HEK293 (cell line): Measurements from ENCODE around the gene SF1.

ENCODE experiments used
- BCL11A ChIP-seq: fragments of 450-650 bp; formaldehyde crosslinking; IDR thresholded peaks from 2 replicates; pipeline ENCODE4 v1.5.1; 2016; ENCODE audit warnings: low read depth, missing biosample characterization, missing genetic modification characterization
- BCL11B ChIP-seq: fragments of 450-650 bp; formaldehyde crosslinking; IDR thresholded peaks from 2 replicates; pipeline ENCODE4 v1.5.1; 2016; ENCODE audit warnings: low read depth, missing biosample characterization, missing genetic modification characterization
- GLIS1 ChIP-seq: fragments of 450-650 bp; formaldehyde crosslinking; IDR thresholded peaks from 2 replicates; pipeline ENCODE4 v1.5.1; 2016; ENCODE audit warnings: missing biosample characterization, missing genetic modification characterization
- HOXD13 ChIP-seq: sonication (generic); formaldehyde crosslinking; IDR thresholded peaks from 2 replicates; pipeline ENCODE4 v1.8.0; 2022; ENCODE audit warnings: missing genetic modification reagents, borderline replicate concordance
- INSM2 ChIP-seq: fragments of 450-650 bp; formaldehyde crosslinking; IDR thresholded peaks from 2 replicates; pipeline ENCODE4 v1.5.1; 2016; ENCODE audit warnings: missing biosample characterization, missing genetic modification characterization
- KLF1 ChIP-seq: fragments of 450-650 bp; formaldehyde crosslinking; IDR thresholded peaks from 2 replicates; pipeline ENCODE4 v1.5.1; 2016; ENCODE audit warnings: missing biosample characterization, missing genetic modification characterization
- KLF17 ChIP-seq: fragments of 450-650 bp; formaldehyde crosslinking; IDR thresholded peaks from 2 replicates; pipeline ENCODE4 v1.5.1; 2016; ENCODE audit warnings: missing biosample characterization, missing genetic modification characterization
- KLF8 ChIP-seq: fragments of 450-650 bp; formaldehyde crosslinking; IDR thresholded peaks from 2 replicates; pipeline ENCODE4 v1.5.1; 2016; ENCODE audit warnings: missing biosample characterization, missing genetic modification characterization
- OSR2 ChIP-seq: fragments of 450-650 bp; formaldehyde crosslinking; IDR thresholded peaks from 2 replicates; pipeline ENCODE4 v1.5.1; 2016; ENCODE audit warnings: missing biosample characterization, missing genetic modification characterization
- PRDM1 ChIP-seq: fragments of 450-650 bp; formaldehyde crosslinking; IDR thresholded peaks from 2 replicates; pipeline ENCODE4; 2016; ENCODE audit warnings: missing biosample characterization, missing genetic modification characterization
- PRDM10 ChIP-seq: fragments of 450-650 bp; formaldehyde crosslinking; IDR thresholded peaks from 2 replicates; pipeline ENCODE4 v1.5.1; 2016; ENCODE audit warnings: missing biosample characterization, missing genetic modification characterization
- SCRT2 ChIP-seq: fragments of 450-650 bp; formaldehyde crosslinking; IDR thresholded peaks from 2 replicates; pipeline ENCODE4 v1.5.1; 2016; ENCODE audit warnings: missing biosample characterization, missing genetic modification characterization
- SP3 ChIP-seq: fragments of 450-650 bp; formaldehyde crosslinking; IDR thresholded peaks from 2 replicates; pipeline ENCODE4 v1.5.1; 2016; ENCODE audit warnings: missing biosample characterization, missing genetic modification characterization
- TRIM28 ChIP-seq: IDR thresholded peaks from 2 replicates; pipeline ENCODE4 v1.6.1; 2011; ENCODE audit warnings: low read length, control low read depth, borderline replicate concordance
- WT1 ChIP-seq: fragments of 450-650 bp; formaldehyde crosslinking; IDR thresholded peaks from 2 replicates; pipeline ENCODE4 v1.5.1; 2016; ENCODE audit warnings: missing biosample characterization, missing genetic modification characterization
- ZEB2 ChIP-seq: fragments of 450-650 bp; formaldehyde crosslinking; IDR thresholded peaks from 2 replicates; pipeline ENCODE4 v1.5.1; 2016; ENCODE audit warnings: missing biosample characterization, missing genetic modification characterization
- ZFP69B ChIP-seq: fragments of 450-650 bp; formaldehyde crosslinking; IDR thresholded peaks from 2 replicates; pipeline ENCODE4 v1.5.1; 2016; ENCODE audit warnings: missing biosample characterization, missing genetic modification characterization
- ZNF133 ChIP-seq: fragments of 450-650 bp; formaldehyde crosslinking; IDR thresholded peaks from 2 replicates; pipeline ENCODE4 v1.5.1; 2016; ENCODE audit warnings: missing biosample characterization, missing genetic modification characterization
- ZNF138 ChIP-seq: fragments of 450-650 bp; formaldehyde crosslinking; IDR thresholded peaks from 2 replicates; pipeline ENCODE4 v1.5.1; 2016; ENCODE audit warnings: missing biosample characterization, missing genetic modification characterization, borderline replicate concordance
- ZNF202 ChIP-seq: fragments of 450-650 bp; formaldehyde crosslinking; IDR thresholded peaks from 2 replicates; pipeline ENCODE4 v1.5.1; 2016; ENCODE audit warnings: missing biosample characterization, missing genetic modification characterization, borderline replicate concordance
- ZNF302 ChIP-seq: fragments of 450-650 bp; formaldehyde crosslinking; IDR thresholded peaks from 2 replicates; pipeline ENCODE4 v1.5.1; 2016; ENCODE audit warnings: missing biosample characterization, missing genetic modification characterization, low read depth
- ZNF366 ChIP-seq: fragments of 450-650 bp; formaldehyde crosslinking; conservative IDR thresholded peaks from 2 replicates; pipeline ENCODE4 v1.5.1; 2016; ENCODE audit warnings: missing biosample characterization, missing genetic modification characterization
- ZNF398 ChIP-seq: fragments of 450-650 bp; formaldehyde crosslinking; IDR thresholded peaks from 2 replicates; pipeline ENCODE4 v1.5.1; 2017; ENCODE audit warnings: missing biosample characterization, missing genetic modification characterization
- ZNF423 ChIP-seq: fragments of 450-650 bp; formaldehyde crosslinking; IDR thresholded peaks from 2 replicates; pipeline ENCODE4 v1.5.1; 2016; ENCODE audit warnings: missing biosample characterization, missing genetic modification characterization
- ZNF555 ChIP-seq: fragments of 450-650 bp; formaldehyde crosslinking; conservative IDR thresholded peaks from 2 replicates; pipeline ENCODE4 v1.5.1; 2017; ENCODE audit warnings: missing biosample characterization, mild to moderate bottlenecking, missing genetic modification characterization, inconsistent platforms
- ZNF560 ChIP-seq: fragments of 450-650 bp; formaldehyde crosslinking; IDR thresholded peaks from 2 replicates; pipeline ENCODE4 v1.5.1; 2017; ENCODE audit warnings: missing biosample characterization, missing genetic modification characterization, borderline replicate concordance
- ZNF561 ChIP-seq: fragments of 450-650 bp; IDR thresholded peaks from 2 replicates; pipeline ENCODE4 v1.5.1; 2018; ENCODE audit warnings: missing biosample characterization, missing genetic modification characterization, borderline replicate concordance
- ZNF623 ChIP-seq: fragments of 450-650 bp; formaldehyde crosslinking; IDR thresholded peaks from 2 replicates; pipeline ENCODE4 v1.5.1; 2016; ENCODE audit warnings: missing biosample characterization, missing genetic modification characterization
- ZNF660 ChIP-seq: fragments of 450-650 bp; IDR thresholded peaks from 2 replicates; pipeline ENCODE4 v1.5.1; 2018; ENCODE audit warnings: missing biosample characterization, mild to moderate bottlenecking, missing genetic modification characterization
- TF ChIP-seq, protein P1 (sequence below): fragments of 450-650 bp; formaldehyde crosslinking; IDR thresholded peaks from 2 replicates; pipeline ENCODE4 v1.5.1; 2016; ENCODE audit warnings: missing biosample characterization, missing genetic modification characterization

Gene SF1

GRCh38 chr11:64762674-64763525, 15.4 kb downstream of the SF1 start (continued):
- TF ChIP-seq PRDM10 (tag by site-specific recombination) (peak; percentile 43; the same call in 1 of the 2 replicates), GLIS1 (tag by site-specific recombination) (peak; percentile 61), HOXD13 (CRISPR knock-in tag) (no peak), ZNF398 (tag by site-specific recombination) (peak; percentile 56), ZNF133 (tag by site-specific recombination) (no peak), ZNF623 (tag by site-specific recombination) (no peak), ZNF660 (tag by site-specific recombination) (no peak), KLF8 (tag by site-specific recombination) (0 out of 2 replicates have a peak, but pooled peaks have one; percentile 8), KLF1 (tag by site-specific recombination) (peak; percentile 63), OSR2 (tag by site-specific recombination) (peak; percentile 87), ZEB2 (tag by site-specific recombination) (peak; percentile 74), ZNF302 (tag by site-specific recombination) (no peak), ZNF560 (tag by site-specific recombination) (no peak), ZFP69B (tag by site-specific recombination) (0 out of 2 replicates have a peak, but pooled peaks have one; percentile 23), BCL11A (tag by site-specific recombination) (0 out of 2 replicates have a peak, but pooled peaks have one; percentile 45), TRIM28 (no peak), PRDM1 (tag by site-specific recombination) (peak; percentile 80), SP3 (tag by site-specific recombination) (no peak), ZNF366 (tag by site-specific recombination) (peak; percentile 40; the same call in 1 of the 2 replicates), INSM2 (tag by site-specific recombination) (peak; percentile 95), ZNF561 (tag by site-specific recombination) (0 out of 2 replicates have a peak, but pooled peaks have one; percentile 27), WT1 (tag by site-specific recombination) (0 out of 2 replicates have a peak, but pooled peaks have one; percentile 40), ZNF555 (tag by site-specific recombination) (no peak), ZNF138 (no peak), ZNF202 (tag by site-specific recombination) (no peak), BCL11B (tag by site-specific recombination) (no peak), ZNF423 (tag by site-specific recombination) (peak; percentile 42; the same call in 1 of the 2 replicates), KLF17 (tag by site-specific recombination) (peak; percentile 77), SCRT2 (tag by site-specific recombination) (no peak)
- TF ChIP-seq, protein P1, sequence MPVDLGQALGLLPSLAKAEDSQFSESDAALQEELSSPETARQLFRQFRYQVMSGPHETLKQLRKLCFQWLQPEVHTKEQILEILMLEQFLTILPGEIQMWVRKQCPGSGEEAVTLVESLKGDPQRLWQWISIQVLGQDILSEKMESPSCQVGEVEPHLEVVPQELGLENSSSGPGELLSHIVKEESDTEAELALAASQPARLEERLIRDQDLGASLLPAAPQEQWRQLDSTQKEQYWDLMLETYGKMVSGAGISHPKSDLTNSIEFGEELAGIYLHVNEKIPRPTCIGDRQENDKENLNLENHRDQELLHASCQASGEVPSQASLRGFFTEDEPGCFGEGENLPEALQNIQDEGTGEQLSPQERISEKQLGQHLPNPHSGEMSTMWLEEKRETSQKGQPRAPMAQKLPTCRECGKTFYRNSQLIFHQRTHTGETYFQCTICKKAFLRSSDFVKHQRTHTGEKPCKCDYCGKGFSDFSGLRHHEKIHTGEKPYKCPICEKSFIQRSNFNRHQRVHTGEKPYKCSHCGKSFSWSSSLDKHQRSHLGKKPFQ (tag by site-specific recombination) = peak; percentile 67; the same call in 1 of the 2 replicates
